Liver (tissue), 3 donors: ENCODE results near the gene HERPUD2.

Source experiments
- CTCF ChIP-seq: fragments of 150-350 bp; IDR thresholded peaks from 2 replicates; pipeline ENCODE4 v1.5.1; 2017; ENCODE audit warnings: improper control_type of control experiment, low read depth, low read length; ENCODE audit not compliant: missing input control
- JUND ChIP-seq, 2 donors: IDR thresholded peaks; 2 replicates each; pipeline ENCODE4 v1.6.1; 2016; ENCODE audit warnings: antibody characterized with exemption in 2 of 2
- MAX ChIP-seq: IDR thresholded peaks from 2 replicates; pipeline ENCODE4 v1.6.1; 2016; ENCODE audit warnings: antibody characterized with exemption
- NR2F2 ChIP-seq: IDR thresholded peaks from 2 replicates; pipeline ENCODE4 v1.6.1; 2016; ENCODE audit warnings: antibody characterized with exemption
- RAD21 ChIP-seq, 2 donors: IDR thresholded peaks; 2 replicates each; pipeline ENCODE4 v1.6.1; 2016; ENCODE audit warnings: antibody characterized with exemption in 2 of 2, mild to moderate bottlenecking in 2 of 2
- REST ChIP-seq: IDR thresholded peaks from 2 replicates; pipeline ENCODE4 v1.6.1; 2016; ENCODE audit warnings: antibody characterized with exemption, mild to moderate bottlenecking
- RXRA ChIP-seq, 2 donors: IDR thresholded peaks; 2 replicates each; pipeline ENCODE4 v1.6.1; 2017 to 2018; ENCODE audit warnings: antibody characterized with exemption in 2 of 2, mild to moderate bottlenecking in 1 of 2
- SP1 ChIP-seq: IDR thresholded peaks from 2 replicates; pipeline ENCODE4 v1.6.1; 2018; ENCODE audit warnings: antibody characterized with exemption, mild to moderate bottlenecking
- TAF1 ChIP-seq: conservative IDR thresholded peaks from 2 replicates; pipeline ENCODE4 v1.6.1; 2016; ENCODE audit warnings: antibody characterized with exemption, mild to moderate bottlenecking
- YY1 ChIP-seq: IDR thresholded peaks from 2 replicates; pipeline ENCODE4 v1.6.1; 2016; ENCODE audit warnings: antibody characterized with exemption, mild to moderate bottlenecking
- ZBTB33 ChIP-seq: IDR thresholded peaks from 2 replicates; pipeline ENCODE4 v1.6.1; 2016; ENCODE audit warnings: antibody characterized with exemption
- TF ChIP-seq, protein P1 (sequence below): IDR thresholded peaks from 2 replicates; pipeline ENCODE4 v1.6.1; 2016; ENCODE audit warnings: antibody characterized with exemption
- donor health status: healthy.
- donor health status: healthy.

DNA sequence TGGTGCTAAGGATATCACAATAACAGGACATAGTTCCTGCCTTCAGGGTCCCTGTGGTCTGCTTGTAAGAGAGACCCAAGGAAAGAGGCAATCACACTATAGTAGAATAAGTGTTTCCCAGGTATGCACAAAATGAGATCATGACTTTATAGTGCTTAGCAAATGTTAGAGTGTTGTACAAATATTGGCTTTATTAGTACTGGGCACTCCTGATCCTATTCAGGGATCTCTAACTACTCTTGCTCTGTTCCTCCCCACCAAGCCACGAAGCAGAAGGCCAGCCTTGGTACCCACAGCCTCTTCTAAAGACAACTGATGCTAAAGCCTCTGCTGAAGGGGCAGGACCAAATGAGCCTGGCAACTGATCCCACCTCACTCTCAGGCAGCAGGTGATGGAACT lies 75.1 kb downstream of the HERPUD2 start:
- no peak for TF ChIP-seq CTCF
- no peak for TF ChIP-seq SP1
- no peak for TF ChIP-seq RAD21 (IDR thresholded peaks at IDR 0.05)
- TF ChIP-seq REST, result no peak
- no peak for TF ChIP-seq ZBTB33
- no peak for TF ChIP-seq YY1
- no peak for TF ChIP-seq JUND (IDR thresholded peaks at IDR 0.05)
- TF ChIP-seq MAX, result no peak
- TF ChIP-seq NR2F2, result no peak
- TF ChIP-seq TAF1, result no peak
- TF ChIP-seq RXRA (IDR thresholded peaks at IDR 0.05), result no peak
- TF ChIP-seq, protein P1, sequence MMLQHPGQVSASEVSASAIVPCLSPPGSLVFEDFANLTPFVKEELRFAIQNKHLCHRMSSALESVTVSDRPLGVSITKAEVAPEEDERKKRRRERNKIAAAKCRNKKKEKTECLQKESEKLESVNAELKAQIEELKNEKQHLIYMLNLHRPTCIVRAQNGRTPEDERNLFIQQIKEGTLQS, result no peak
